ENCODE measurements around the gene BCAS2. TPM values are rescaled to one million over a fixed set of nuclear protein-coding genes. Genes with fewer than 3 reads are reported as not detected.
A peak's percentile ranks its signal among the peaks of the same experiment; 100 is the strongest.

BCAS2 gene
- polyA plus RNA-seq, 1 experiment = 11.0 TPM

GRCh38 chr1:114559356-114559755 lies 22.1 kb downstream of the BCAS2 start:
- CTCF ChIA-PET = interaction anchor here (0.6 to 1.4 kb wide), 4 partner anchors 8 to 221 kb away, joined by 3 to 5 read pairs (median 3); no protein-coding TSS in a partner anchor
- TF ChIP-seq CTCF (IDR thresholded peaks at IDR 0.05; ENCODE audit: insufficient read depth, low read depth, low read length) = no peak
- no peak for DNase-seq (ENCODE audit: low read depth)
- Histone ChIP-seq H3K36me3 (ENCODE audit: control insufficient read depth, insufficient read depth, low read length) (no peaks in the 10 kb centered on the region), H3K4me3 (ENCODE audit: low read depth, low read length) (no peak overlapping the region), H3K27me3 (ENCODE audit: control insufficient read depth, insufficient read depth, low read length) (no peaks in the 10 kb centered on the region)
- POLR2A ChIA-PET = no interaction called here

DNA sequence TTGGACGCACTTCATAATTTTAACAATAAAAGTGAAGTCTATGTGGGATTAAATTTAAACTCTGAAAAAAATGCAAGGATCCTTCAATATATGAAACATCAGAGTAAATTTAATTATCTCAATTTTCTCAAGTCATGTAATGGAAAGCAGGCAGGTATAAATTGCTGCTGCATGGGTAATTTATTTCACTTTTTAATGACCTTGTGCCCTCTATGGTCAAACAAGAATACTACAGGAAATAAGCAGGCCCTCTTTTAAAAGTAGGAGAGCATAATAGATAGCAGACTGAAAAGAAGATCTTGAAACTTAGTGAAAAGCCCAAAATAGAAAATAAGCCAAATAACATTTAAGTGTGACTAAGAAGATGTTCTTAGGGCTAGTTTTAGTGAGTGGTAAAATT lies 22.9 kb downstream of the BCAS2 start:
- peak; percentile 25; the same call in 1 of the 2 replicates for TF ChIP-seq CTCF (IDR thresholded peaks at IDR 0.05; ENCODE audit: insufficient read depth, low read depth, low read length)
- ChIA-PET CTCF (interaction anchor here (1.4 kb wide), 1 partner anchor 9 kb away, joined by 5 read pairs; no protein-coding TSS in a partner anchor), POLR2A (no interaction called here)
- no peaks in the 10 kb centered on the region for H3K36me3 ChIP-seq (ENCODE audit: control insufficient read depth, insufficient read depth, low read length)
- H3K4me3 ChIP-seq (ENCODE audit: low read depth, low read length) = no peak overlapping the region
- no peak for DNase-seq (ENCODE audit: low read depth)
- no peaks in the 10 kb centered on the region for H3K27me3 ChIP-seq (ENCODE audit: control insufficient read depth, insufficient read depth, low read length)

GRCh38 chr1:114554577-114554976 lies 26.8 kb downstream of the BCAS2 start:
- CTCF ChIA-PET = interaction anchor here (1.1 kb wide), 1 partner anchor 209 kb away, joined by 3 read pairs; no protein-coding TSS in a partner anchor
- Histone ChIP-seq H3K4me3 (ENCODE audit: low read depth, low read length) (no peak overlapping the region), H3K36me3 (ENCODE audit: control insufficient read depth, insufficient read depth, low read length) (no peaks in the 10 kb centered on the region), H3K27me3 (ENCODE audit: control insufficient read depth, insufficient read depth, low read length) (no peaks in the 10 kb centered on the region)
- POLR2A ChIA-PET = no interaction called here
- no peak for TF ChIP-seq CTCF (IDR thresholded peaks at IDR 0.05; ENCODE audit: insufficient read depth, low read depth, low read length)
- DNase-seq (ENCODE audit: low read depth) = no peak

DNA sequence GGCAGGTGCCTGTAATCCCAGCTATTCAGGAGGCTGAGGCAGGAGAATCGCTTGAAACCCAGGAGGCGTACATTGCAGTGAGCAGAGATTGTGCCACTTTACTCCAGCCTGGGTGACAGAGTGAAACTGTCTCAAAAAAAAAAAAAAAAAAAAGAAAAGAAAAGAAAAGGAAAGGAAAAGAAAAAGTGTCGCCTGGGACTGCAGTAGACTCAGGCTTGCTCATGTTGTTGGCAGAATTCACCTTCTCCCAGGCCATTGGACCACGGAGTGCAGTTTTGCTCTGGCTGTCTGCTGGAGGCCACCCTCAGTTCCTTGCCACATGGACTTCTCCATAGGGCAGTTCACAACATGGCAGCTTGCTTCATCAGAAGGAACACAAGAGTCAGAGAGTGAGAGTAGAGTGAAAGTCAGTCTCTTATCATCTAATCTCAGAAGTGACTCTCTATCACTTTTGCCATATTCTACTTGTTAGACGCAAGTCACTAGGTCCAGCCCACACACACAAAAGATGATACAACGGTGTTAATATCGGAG lies 29.2 kb downstream of the BCAS2 start:
- ChIA-PET POLR2A (no interaction called here), CTCF (no interaction called here)
- H3K36me3 ChIP-seq (ENCODE audit: control insufficient read depth, insufficient read depth, low read length) = no peaks in the 10 kb centered on the region
- DNase-seq (ENCODE audit: low read depth) = no peak
- no peak overlapping the region for H3K4me3 ChIP-seq (ENCODE audit: low read depth, low read length)
- H3K27me3 ChIP-seq (ENCODE audit: control insufficient read depth, insufficient read depth, low read length) = no peaks in the 10 kb centered on the region
- no peak for TF ChIP-seq CTCF (IDR thresholded peaks at IDR 0.05; ENCODE audit: insufficient read depth, low read depth, low read length)

DNA sequence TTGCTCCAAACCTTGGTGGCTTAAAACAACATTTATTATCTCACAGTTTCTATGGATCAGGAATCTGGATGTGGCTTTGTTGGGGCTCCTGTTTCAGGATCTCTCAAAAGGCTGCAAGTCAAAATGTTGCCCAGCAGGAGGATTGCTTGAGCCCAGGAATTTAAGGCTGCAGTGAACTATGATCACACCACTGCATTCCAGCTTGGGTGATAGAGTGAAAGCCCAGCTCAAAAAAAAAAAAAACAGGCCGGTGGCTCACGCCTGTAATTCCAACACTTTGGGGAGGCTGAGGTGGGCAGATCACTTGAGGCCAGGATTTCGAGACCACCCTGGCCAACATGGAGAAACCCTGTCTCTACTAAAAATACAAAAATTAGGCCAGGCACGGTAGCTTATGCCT lies 30.0 kb downstream of the BCAS2 start:
- ChIA-PET POLR2A (interaction anchor here (0.6 kb wide), 1 partner anchor 17 kb away, joined by 5 read pairs; no protein-coding TSS in a partner anchor), CTCF (no interaction called here)
- TF ChIP-seq CTCF (IDR thresholded peaks at IDR 0.05; ENCODE audit: insufficient read depth, low read depth, low read length) = no peak
- no peak for DNase-seq (ENCODE audit: low read depth)
- Histone ChIP-seq H3K4me3 (ENCODE audit: low read depth, low read length) (no peak overlapping the region), H3K27me3 (ENCODE audit: control insufficient read depth, insufficient read depth, low read length) (no peaks in the 10 kb centered on the region), H3K36me3 (ENCODE audit: control insufficient read depth, insufficient read depth, low read length) (no peaks in the 10 kb centered on the region)

Data from BJ (cell line).